HK-2 (cell line): ENCODE measurements around the gene PIP5K1B.

ENCODE experiments used
- DNase-seq: peaks from one replicate; pipeline ENCODE4 v3.0.0-alpha.2; 2018; ENCODE audit not compliant: unreplicated experiment

PIP5K1B gene

DNA sequence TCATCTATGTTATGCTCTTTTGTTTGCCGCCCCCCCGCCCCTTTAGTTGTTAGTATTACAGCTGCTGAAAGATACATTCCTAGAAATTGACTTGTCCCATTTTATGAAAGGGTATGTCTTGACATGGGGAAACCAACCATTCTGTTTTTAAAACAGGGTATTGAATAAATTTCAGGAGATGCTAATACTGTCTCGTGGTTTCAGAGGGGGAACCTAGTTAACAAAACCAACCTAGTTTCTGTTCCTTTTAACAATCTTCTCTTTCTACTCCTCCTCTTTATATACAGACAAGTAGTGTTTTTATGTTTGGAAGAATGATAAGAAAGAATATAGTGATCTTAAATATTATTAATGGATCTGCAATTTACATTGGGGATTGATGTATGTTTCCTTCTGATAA is 3.5 kb downstream of the PIP5K1B start:
- DNase-seq, result no peak

GRCh38 chr9:68709291-68710110 is 4.5 kb downstream of the PIP5K1B start:
- no peak for DNase-seq

DNA sequence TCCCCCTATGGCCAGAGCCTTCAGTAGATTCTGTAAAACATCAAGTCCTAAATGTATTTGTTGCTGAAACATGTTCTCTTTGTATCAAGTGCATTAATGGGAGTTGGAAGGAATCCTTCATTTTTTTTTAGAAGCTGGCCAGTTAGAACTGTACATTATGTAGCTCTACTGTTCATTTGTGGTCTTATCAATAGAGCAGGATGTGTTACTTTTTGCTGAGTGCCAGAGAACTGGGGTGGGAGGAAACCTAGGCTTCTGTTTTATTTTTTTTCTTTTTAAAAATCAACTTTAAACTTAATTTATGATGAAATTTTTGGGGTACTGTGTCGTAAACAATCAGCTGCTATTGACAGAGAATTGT is 5.1 kb downstream of the PIP5K1B start:
- no peak for DNase-seq

DNA sequence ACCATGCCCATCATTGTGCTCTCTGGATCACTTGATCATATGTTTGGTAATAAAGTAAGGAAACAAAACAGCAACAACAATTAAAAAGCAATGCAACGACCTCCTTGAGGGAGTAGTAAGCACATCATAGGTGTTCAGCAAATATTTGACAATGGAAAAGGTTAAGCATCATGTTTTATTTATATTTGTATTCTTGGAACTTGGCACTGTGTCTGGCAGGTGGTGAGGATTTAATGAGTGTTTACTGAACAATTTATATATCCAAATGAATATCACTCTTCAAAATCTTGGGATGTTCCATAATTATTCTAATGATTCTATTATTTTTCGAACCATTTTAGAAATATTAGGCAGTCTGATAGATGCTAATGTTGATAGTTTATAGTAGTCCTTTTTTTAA is 6.2 kb downstream of the PIP5K1B start:
- DNase-seq, result no peak

DNA sequence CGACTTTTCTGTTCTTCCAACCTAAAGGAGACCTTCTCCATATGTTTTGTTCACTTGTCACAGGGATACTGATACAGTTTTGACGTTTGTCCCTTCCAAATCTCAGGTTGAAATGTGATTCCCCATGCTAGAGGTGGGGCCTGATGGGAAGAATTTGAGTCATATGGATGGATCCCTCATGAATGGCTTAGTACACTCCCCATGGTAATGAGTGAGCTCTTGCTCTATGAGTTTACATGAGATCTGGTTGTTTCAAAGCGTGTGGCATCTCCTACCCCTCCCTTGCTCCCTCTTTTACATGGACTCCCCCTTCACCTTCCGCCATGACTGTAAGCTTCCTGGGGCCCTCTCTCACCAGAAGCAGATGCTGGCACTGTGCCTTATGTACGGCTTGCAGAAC is 6.9 kb downstream of the PIP5K1B start:
- no peak for DNase-seq

GRCh38 chr9:68714416-68715180 is 9.6 kb downstream of the PIP5K1B start:
- DNase-seq, result no peak

GRCh38 chr9:68715181-68715456 is 10.1 kb downstream of the PIP5K1B start:
- DNase-seq, result no peak

GRCh38 chr9:68717552-68718443 is 12.8 kb downstream of the PIP5K1B start:
- no peak for DNase-seq

DNA sequence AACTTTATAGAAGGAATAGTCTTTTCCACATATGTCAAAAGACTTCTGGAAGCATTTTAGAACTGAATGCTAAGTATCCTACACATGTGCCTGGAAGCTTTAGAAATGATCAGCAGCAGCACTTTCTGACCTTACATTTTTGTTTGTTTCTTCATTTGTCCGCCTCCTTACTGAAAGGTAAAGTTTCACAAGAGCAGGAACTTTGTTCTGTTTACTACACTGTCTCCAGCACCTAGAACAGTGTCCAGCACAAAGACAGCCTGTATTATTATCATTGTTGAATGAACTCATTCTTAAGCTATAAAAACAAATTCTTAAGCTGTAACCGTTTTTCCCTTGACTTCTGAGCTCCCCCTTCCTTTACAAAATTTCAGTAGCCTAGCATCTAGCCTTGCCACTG is 14.8 kb downstream of the PIP5K1B start:
- no peak for DNase-seq

GRCh38 chr9:68720656-68721313 is 15.7 kb downstream of the PIP5K1B start:
- no peak for DNase-seq

GRCh38 chr9:68721666-68722330 is 16.8 kb downstream of the PIP5K1B start:
- DNase-seq, result no peak

DNA sequence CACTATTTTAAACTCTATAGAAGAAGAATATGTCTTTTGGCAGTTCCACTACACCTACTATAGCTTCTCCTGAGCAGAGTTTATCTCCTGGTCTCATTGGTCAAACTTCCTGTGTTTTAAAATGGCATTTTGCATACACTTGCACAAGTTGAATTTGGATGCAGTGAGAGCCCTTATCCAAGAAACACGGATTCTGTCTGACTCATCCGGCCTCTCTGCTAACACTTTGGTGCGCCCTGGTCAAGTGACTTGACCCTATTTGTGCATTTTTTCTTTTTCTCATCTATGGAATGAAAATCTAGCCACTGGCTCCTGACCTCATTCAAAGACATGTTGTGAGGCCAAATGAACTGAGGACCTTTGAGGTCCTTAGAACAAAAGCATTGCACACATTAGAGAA is 20.0 kb downstream of the PIP5K1B start:
- no peak for DNase-seq

GRCh38 chr9:68726489-68726888 is 21.4 kb downstream of the PIP5K1B start:
- no peak for DNase-seq

DNA sequence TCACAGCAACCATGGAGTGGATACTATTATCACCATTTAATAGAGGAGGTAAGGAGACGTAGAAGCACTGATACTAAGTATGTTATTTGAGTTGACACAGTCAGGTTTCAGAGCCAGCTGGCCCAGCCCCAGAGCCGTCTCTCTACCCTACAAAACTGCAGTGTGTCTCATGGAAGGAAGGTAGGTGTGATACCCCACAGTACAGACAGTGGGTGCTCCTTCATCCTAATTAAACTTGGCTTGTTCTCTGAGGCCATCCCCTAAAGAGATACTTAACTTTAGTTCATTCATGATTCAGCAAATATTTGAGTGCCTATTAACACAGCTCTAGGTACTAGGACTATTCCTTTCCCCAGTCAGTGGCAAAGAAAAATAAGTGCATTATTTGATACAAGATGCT is 22.6 kb downstream of the PIP5K1B start:
- no peak for DNase-seq

GRCh38 chr9:68728731-68729130 is 23.7 kb downstream of the PIP5K1B start:
- no peak for DNase-seq

DNA sequence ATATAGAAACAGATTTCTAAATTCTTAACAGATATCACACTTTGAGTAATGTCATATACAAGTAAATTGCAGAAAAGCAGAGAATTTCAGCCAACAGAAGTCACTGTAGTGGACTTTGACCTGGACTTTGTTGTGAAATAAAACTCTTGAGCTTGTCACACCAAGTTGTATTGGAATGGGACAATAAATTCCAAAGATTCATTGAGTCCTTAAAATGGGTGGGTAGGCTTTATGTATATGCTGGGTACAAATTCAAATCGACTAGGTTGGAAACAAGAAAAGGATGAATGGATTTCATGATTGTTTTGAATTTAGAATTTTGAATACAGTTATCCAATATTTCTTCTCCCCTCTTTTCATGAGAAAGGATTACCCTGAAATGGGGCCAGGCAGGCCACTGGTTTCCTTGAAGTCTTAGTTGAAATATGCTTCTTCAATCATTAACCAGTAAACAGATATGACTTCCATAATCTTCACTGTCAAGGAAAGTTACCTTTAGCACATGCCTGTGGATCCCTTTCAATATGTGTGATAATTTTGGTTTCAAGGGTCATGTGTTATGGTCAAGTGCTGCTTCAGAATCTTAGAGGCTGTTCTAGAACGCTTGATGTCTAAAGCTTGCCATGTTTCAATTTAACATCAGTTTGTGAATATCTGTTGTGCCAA is 25.7 kb downstream of the PIP5K1B start:
- no peak for DNase-seq

- DNase-seq, result no peak
These were observed 26.8 kb downstream of the PIP5K1B start for GRCh38 chr9:68731857-68732256.

DNA sequence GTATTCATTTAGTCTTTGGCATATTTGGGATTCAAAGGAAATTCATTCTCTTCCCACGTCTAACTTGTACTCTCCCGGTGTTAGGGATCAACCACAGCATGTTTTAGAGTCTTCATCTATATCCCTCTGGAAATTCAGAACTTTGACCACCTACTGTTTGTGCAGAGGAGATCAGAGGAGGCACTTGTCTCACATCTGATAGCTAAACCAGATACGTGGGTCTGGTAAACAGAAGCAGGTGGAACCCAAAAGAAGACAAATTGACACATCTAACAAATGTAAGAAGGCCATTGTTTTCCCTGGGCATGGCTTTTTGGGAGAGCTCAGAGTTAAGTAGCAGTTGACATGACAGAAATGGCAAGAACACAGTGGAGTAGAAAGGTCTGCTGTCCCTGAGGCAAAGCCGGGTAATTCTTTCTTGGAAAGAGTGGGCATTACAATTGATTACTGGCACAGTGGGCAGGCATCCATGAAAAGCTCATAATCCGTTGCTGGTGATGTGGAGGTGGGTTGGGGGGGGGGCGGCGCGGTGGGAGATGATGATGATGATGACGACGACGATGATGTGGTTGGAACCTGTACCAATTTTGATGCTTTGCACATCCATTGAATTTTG is 27.5 kb downstream of the PIP5K1B start:
- no peak for DNase-seq

DNA sequence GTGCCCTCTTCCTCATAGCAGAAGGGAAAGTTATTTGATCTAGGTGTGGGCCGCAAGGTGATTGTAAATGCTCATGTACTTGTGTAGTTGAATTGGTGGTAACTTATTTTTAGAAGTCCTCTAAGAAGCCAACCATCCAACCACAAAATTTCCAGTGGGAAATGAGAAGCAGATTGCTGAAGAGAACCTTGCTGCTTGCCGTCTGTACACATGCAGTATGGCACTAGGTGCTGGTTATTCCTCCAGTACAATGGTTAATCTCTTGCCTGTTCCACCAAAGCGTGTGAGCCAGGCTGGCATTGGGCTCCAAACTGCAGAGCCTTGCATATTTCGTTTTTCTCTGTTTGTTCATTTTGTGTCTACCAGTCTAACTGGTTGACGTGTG is 28.0 kb downstream of the PIP5K1B start:
- DNase-seq, result no peak

DNA sequence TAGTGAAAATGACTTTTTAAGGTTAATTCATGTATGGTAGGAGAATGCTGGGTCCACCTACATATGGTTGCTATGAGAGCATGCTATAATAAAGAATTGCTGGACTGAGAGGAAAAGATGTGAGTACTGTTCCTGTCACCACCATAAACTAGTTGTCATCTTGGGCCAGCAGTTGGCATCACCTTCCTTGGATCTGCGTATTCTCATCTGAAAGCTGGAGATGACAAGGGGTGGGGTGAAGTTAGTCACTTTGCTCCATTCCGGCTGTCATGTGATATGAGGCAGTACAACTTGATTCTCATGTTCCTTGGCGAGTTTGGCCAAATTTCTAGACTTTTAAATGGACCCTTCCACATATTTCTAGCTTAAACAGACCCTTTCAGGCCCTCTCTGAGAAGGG is 33.3 kb downstream of the PIP5K1B start:
- DNase-seq, result no peak
